KMS-11 (cell line): ENCODE results near the gene NUFIP1.

ENCODE experiments used
- H2AFZ ChIP-seq: fragments of 200-600 bp; sonication (generic); 2 replicates; pipeline ENCODE4 v1.6.1; 2016; ENCODE audit warnings: antibody characterized with exemption, mixed run types, low read depth
- H3K27ac ChIP-seq: fragments of 200-600 bp; sonication (generic); 2 replicates; pipeline ENCODE4 v1.6.1; 2016; ENCODE audit warnings: mild to moderate bottlenecking, mixed run types
- H3K27me3 ChIP-seq: fragments of 200-600 bp; sonication (generic); 2 replicates; pipeline ENCODE4 v1.6.1; 2017; ENCODE audit warnings: mild to moderate bottlenecking, low read depth, mixed run types, moderate library complexity; ENCODE audit not compliant: insufficient read depth
- H3K36me3 ChIP-seq: fragments of 200-600 bp; sonication (generic); 2 replicates; pipeline ENCODE4 v1.6.1; 2017; ENCODE audit warnings: mild to moderate bottlenecking, mixed run types; ENCODE audit not compliant: insufficient read depth
- H3K4me1 ChIP-seq: fragments of 200-600 bp; sonication (generic); 2 replicates; pipeline ENCODE4 v1.6.1; 2016; ENCODE audit warnings: mild to moderate bottlenecking, low read depth, mixed run types; ENCODE audit not compliant: poor library complexity, severe bottlenecking
- H3K4me2 ChIP-seq: fragments of 200-600 bp; sonication (generic); 2 replicates; pipeline ENCODE4 v1.7.0; 2016; ENCODE audit warnings: mild to moderate bottlenecking, mixed run types
- H3K4me3 ChIP-seq: fragments of 200-600 bp; sonication (generic); IDR thresholded peaks from 2 replicates; pipeline ENCODE4 v1.6.1; 2017; ENCODE audit warnings: low read depth, low read length, mixed read lengths; ENCODE audit not compliant: insufficient read depth
- H3K79me2 ChIP-seq: fragments of 200-600 bp; sonication (generic); 2 replicates; pipeline ENCODE4 v1.6.1; 2016; ENCODE audit warnings: low read depth, mixed run types; ENCODE audit not compliant: insufficient read depth
- H3K9ac ChIP-seq: fragments of 200-600 bp; sonication (generic); 2 replicates; pipeline ENCODE4 v1.6.1; 2016; ENCODE audit warnings: mild to moderate bottlenecking, mixed run types
- H4K20me1 ChIP-seq: fragments of 200-600 bp; sonication (generic); 2 replicates; pipeline ENCODE4 v1.6.1; 2016; ENCODE audit warnings: mild to moderate bottlenecking, mixed run types; ENCODE audit not compliant: insufficient read depth
- CTCF ChIP-seq: fragments of 200-600 bp; sonication (generic); conservative IDR thresholded peaks from 2 replicates; pipeline ENCODE4 v1.6.1; 2017; ENCODE audit warnings: low read depth, mild to moderate bottlenecking, antibody characterized with exemption, low read length, moderate library complexity, mixed read lengths

Gene NUFIP1

GRCh38 chr13:44989941-44990340 is 670 bp upstream of the NUFIP1 start:
- H3K9ac ChIP-seq: peak overlapping the region; percentile 81; the same call in 1 of the 2 replicates
- peaks cover 17% of the 10 kb centered on the region for H3K4me1 ChIP-seq
- peak overlapping the region; percentile 53 for H3K27ac ChIP-seq
- H2AFZ ChIP-seq: peak overlapping the region; percentile 71; the same call in 1 of the 2 replicates
- H3K4me3 ChIP-seq: no peak overlapping the region
- peaks cover 51% of the 10 kb centered on the region for H3K79me2 ChIP-seq
- peak overlapping the region; percentile 80 for H3K4me2 ChIP-seq
- TF ChIP-seq CTCF: no peak
- no peaks in the 10 kb centered on the region for H4K20me1 ChIP-seq
- H3K36me3 ChIP-seq: no peaks in the 10 kb centered on the region
- no peaks in the 10 kb centered on the region for H3K27me3 ChIP-seq

GRCh38 chr13:44978328-44978727 is 10.9 kb downstream of the NUFIP1 start:
- no peaks in the 10 kb centered on the region for H3K27me3 ChIP-seq
- H3K4me3 ChIP-seq: no peak overlapping the region
- TF ChIP-seq CTCF: no peak
- no peak overlapping the region for H3K4me2 ChIP-seq
- H3K79me2 ChIP-seq: peaks cover 8% of the 10 kb centered on the region; the same call in 1 of the 2 replicates
- no peak overlapping the region for H3K27ac ChIP-seq
- H3K36me3 ChIP-seq: no peaks in the 10 kb centered on the region
- H2AFZ ChIP-seq: no peak overlapping the region
- H3K9ac ChIP-seq: no peak overlapping the region
- no peaks in the 10 kb centered on the region for H3K4me1 ChIP-seq
- H4K20me1 ChIP-seq: no peaks in the 10 kb centered on the region

DNA sequence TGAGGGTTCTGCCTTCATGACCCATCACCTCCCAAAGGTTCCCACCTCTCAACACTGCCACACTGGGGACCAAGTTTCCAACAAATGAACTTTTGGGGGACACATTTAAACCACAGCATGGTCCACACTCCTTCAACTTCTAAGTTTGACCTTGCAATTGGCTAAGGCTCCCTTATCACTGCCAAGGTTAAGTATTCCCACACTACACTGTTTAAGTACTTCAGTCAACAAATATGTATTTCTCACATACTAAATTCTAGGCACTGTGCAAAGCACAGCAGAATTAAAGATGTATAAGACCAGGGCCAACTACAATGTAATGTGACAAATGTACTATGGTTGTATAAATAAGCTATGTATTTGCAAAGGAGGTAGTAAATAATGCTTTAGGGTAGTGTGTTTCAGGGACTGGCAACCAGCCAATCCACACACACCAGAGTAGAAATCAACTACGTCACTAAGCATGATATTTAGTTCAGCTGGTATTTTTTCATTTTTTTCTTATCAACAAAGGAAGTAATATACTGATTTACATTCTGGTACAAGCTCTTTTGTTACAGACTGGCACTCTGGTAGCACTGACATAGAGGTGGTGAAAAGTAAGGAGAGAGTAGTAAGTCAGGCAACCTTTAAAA is 12.2 kb downstream of the NUFIP1 start:
- no peak overlapping the region for H2AFZ ChIP-seq
- H3K36me3 ChIP-seq: no peaks in the 10 kb centered on the region
- H3K27ac ChIP-seq: no peak overlapping the region
- no peaks in the 10 kb centered on the region for H3K27me3 ChIP-seq
- H3K4me3 ChIP-seq: no peak overlapping the region
- no peak overlapping the region for H3K4me2 ChIP-seq
- no peaks in the 10 kb centered on the region for H3K4me1 ChIP-seq
- H3K79me2 ChIP-seq: no peaks in the 10 kb centered on the region; the same call in 1 of the 2 replicates
- no peaks in the 10 kb centered on the region for H4K20me1 ChIP-seq
- no peak for TF ChIP-seq CTCF
- no peak overlapping the region for H3K9ac ChIP-seq

DNA sequence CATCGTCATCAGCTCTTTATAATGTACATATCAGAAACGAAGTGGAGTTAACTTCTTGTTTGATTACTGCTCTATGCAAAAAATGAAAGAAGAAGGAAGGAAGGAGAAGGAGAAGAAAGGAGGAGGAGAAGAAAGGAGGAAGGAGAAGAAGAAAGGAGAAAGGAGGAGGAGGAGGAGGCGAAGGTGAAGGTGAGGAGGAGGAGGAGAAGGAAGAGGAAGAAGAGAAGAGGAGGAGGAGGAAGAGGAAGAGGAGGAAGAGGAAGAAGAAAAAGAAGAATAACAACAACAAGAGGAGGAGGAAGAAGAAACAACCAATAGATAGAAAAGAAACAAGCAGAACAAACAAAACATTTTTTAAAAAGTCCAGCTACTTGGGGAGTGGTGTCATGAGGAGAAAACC is 13.1 kb downstream of the NUFIP1 start:
- Histone ChIP-seq H3K4me3 (no peak overlapping the region), H3K36me3 (no peaks in the 10 kb centered on the region), H3K4me2 (no peak overlapping the region), H2AFZ (no peak overlapping the region), H3K27ac (no peak overlapping the region), H4K20me1 (no peaks in the 10 kb centered on the region), H3K27me3 (no peaks in the 10 kb centered on the region), H3K9ac (no peak overlapping the region), H3K79me2 (no peaks in the 10 kb centered on the region), H3K4me1 (no peaks in the 10 kb centered on the region)
- TF ChIP-seq CTCF: no peak
